Sciatic nerve (tissue), 2 donors: ENCODE results near the gene TAP2. TPM values are rescaled to one million over a fixed set of nuclear protein-coding genes. Genes with fewer than 3 reads are reported as not detected.
A peak's percentile ranks its signal among the peaks of the same experiment; 100 is the strongest.

ENCODE experiments used
- ATAC-seq: fragments of 200-7000 bp; cut with Tn5 transposase; one replicate; pipeline ENCODE4 v1.9.1; 2020; ENCODE audit warnings: mild to moderate bottlenecking, moderate library complexity
- DNase-seq: peaks from one replicate; pipeline ENCODE4 v3.0.0-alpha.2; 2020; ENCODE audit warnings: low spot score
- intact Hi-C: fragments of 100-400 bp; cut with DNase I; formaldehyde crosslinking; loops from one replicate; pipeline ENCODE4 v1.14.2; 2022
- total RNA-seq: library from RNA; stranded (reverse); fragmentation: NEBNext Ultra II Directional; extraction: Animal tissue kit (Norgen Biotek cat#: 25700); gene quantifications from one replicate; pipeline ENCODE4 v1.2.1, GENCODE V29; 2021
- donor health status: DM: no; HTN: no; CAD: no.
- donor health status: DM: no; HTN: no; CAD: no.

Gene TAP2
- total RNA-seq, 1 donor from 2014 or later = 26.3 TPM

DNA sequence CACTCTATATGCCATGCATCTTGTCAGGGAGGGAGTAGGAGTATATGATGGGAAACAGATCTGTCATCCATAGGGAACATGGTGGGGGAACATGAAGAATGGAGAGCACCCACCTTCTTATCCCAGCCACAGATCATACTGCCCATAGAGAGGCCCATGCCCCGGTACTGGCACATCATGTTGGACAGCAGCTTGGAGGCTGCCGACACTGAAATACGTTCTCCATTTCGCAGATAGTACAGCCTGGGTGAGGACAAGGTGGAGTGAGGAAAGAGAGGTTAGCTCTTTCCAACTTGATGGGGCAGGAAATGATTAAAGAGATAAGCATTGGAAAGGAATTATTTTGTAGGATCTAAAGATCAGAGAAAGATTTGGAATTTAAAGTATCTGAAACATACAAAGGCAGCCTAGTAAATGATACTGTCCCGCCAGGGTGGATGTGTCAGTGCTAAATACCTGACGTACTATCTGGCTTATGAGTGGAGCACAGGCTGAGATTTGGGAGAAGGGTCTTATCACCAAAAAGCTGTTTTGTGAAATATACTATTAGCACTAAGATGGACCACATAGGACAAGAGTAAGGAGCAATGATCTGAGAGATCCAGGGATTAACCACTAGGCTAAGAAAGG lies 3.6 kb upstream of the TAP2 start:
- ATAC-seq (no peak), DNase-seq (no peak)
- intact Hi-C loops = no loop called here

DNA sequence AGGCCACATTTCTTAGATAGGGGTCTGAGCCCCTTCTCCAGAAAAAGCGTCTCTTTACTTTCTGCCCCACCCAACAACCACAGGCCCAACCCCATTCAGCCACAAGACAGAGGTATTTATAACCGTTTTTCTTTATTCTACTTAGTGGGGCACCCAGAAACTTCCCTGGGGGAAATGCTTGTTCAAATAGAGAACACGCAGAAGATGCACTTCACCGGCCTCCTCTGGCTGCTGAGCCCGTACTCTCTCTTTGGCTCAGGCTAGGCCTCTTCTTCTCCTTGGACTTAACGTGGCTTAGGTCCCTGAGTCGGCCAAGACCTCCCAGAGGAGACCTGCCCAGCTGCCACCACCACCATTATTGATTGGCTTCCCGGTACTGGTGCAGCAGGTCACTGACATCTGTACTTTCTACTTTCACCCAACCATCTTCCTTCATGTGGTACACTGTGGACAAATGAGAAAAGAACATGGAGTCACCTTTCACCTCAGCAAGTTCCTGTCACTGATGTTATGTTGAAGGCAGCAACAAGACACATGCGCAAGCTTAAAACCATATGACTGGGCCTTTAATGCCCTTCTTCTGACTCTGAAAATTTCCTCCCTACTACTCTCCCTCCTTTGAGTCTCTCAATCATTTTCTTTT lies 2.2 kb upstream of the TAP2 start:
- DNase-seq (no peak), ATAC-seq (no peak)
- intact Hi-C loops = no loop called here

DNA sequence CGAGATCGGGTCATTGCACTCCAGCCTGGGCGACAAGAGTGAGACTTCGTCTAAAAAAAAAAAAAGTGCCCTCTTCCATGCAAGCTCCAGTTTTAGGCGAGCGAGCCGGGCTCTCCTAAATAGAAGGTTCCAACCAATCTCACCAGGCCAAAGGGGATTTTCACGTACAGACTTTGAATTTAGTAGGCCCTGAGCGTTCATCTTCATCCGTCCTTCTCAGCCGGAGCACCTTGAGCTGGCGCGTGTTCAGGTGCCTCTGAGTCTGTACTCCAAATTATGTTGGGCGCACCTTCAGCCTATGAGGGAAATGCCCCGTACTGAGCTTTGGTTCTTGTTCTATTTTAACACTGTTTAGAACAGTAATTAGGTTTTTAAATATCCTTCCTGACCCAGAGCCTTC lies 817 bp upstream of the TAP2 start:
- ATAC-seq (no peak), DNase-seq (no peak)
- intact Hi-C loops = no loop called here

DNA sequence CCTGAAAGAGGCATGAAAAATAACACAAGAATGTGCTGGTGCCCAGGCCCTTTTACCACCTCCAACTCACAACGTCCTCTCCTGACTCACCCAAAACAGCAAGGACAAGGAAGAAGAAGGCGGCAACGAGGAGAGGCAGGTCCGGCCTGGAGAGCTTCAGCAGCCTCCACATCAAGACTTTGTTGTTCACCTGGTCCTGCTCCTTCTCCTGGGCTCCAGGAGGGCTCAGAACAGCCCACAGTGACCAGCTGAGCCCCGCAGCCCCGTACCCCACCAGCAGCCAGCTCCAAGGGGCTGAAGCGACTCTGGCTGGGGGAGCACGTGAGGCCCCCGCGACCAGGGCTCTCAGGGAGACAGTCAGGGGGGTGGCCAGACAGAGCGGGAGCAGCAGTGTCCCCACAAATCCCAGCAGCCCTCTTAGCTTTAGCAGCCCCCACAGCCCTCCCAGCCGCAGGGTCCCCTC lies 857 bp downstream of the TAP2 start:
- ATAC-seq = no peak
- no peak for DNase-seq
- intact Hi-C loops = no loop called here

DNA sequence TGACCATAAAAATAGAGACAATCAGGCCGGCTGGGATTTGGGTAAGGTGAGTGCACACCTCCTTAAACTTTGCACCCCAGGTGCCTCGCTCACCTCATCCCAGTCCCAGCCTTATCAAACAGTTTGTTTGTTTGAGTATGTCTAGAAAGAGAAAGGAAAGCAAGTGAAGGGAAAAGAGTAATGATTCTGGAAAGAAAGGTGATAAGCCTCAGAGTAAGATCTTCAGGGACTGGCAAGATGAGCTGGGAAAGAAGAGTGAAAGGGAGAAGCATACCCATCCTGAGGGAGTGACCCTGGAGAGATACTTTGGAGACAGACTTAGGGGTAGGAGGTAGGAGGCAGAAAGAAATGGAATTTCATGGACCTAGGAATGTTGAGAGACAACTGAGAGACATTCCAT lies 1.7 kb downstream of the TAP2 start:
- ATAC-seq = no peak
- intact Hi-C loops = no loop called here
- DNase-seq = no peak

DNA sequence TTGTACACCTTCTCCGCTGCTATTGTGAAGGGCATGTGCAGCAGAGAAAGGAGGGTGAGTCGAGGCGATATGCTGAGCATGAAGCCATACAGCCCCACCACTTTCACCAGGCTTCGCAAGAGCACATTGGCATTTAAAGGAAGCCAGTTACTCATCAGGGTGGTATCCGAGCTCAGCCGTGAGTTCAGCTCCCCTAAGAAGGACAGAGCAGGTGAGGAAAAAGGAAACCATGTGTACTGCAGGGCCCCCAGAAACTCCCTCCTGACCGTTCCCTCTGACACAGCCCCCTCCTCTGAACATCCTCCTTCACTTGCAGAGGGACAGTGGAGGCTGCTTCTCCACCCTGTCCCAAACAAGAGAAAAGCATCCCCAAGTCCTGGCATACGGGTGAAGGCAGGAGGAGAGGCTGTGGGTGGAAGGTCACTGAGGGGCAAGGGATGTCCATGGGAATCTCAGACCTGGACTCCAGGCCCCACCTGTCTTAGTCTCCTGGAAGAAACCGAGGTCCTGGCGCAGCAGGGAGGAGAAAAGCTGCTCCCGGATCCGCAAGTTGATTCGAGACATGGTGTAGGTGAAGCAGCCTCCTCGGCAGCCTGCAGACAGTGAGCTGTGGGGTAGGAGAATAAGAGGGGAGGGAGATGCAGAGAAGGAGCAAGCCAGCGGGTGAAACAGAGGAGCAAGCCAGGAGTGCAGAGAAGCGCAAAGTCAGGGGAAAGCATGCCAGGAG lies 3.2 kb downstream of the TAP2 start:
- intact Hi-C loops = no loop called here
- DNase-seq = no peak
- ATAC-seq = no peak

DNA sequence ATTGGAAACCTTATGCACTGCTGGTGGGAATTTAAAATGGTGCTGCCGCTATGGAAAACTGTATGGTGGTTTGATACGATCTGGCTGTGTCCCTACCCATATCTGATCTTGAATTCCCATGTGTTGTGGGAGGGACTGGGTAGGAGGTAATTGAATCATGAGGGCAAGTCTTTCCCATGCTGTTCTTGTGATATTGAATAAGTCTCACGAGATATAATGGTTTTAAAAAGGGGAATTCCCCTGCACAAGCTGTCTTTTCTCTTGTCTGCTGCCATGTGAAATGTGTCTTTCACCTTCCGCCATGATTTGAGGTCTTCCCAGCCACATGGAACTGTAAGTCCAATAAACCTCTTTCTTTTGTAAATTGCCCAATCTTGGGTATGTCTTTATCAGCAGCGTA lies 4.9 kb downstream of the TAP2 start:
- ATAC-seq (no peak), DNase-seq (no peak)
- intact Hi-C loops = no loop called here

DNA sequence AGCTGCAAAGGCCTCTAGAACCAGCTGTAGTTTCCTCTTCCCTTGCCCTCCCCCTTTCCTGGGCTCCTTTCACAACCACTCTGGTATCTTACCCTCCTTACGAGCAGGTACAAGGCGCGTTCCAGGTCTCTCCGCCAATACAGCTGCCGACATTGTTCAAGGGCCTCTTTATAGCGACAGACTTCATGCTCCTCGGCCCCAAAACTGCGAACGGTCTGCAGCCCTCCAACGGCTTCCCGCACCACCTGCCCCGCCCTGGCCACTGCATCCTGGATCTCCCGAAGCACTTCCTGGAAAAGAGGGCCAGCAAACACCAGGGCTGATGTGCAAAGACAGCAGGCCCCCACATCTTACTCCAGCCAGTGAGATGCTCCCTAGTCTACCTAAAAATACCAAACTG lies 6.0 kb downstream of the TAP2 start:
- intact Hi-C loops = no loop called here
- no peak for ATAC-seq
- no peak for DNase-seq

DNA sequence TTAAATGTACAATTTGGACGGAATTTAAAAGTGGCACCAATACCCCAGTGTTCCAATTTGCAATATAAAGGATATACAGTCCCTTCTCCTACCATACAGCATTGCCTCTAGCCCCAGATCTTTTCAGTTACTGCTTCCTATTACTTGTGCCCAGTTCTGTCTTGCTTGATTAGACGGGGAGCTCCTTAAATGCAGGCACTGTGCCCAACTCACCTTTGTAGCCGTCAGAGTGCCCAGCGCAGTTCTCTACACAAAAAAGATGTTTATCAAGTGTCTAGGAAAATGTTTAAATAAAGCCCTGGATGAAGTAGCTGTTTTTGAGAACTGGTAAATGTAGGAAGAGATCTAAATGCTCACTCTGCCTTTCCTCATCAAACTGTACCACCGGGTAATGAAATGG lies 7.6 kb downstream of the TAP2 start:
- ATAC-seq (no peak), DNase-seq (no peak)
- intact Hi-C loops = no loop called here

DNA sequence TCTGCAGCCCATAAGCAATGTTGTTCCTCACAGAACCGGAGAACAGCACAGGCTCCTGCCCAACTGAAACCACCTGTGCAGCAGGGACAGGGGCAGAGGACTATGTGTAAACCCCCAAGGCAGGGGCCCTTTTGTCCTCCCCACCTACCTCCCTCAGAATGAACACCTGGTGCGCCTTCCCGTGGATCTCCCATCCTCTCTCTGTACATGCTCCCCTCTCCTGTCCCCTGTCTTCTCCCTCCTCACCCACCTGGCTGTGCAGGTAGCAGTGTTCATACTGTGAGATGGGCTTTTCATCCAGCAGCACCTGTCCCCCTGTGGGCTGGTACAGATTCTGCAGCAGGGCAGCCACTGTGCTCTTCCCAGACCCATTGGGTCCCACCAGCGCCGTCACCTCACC lies 8.5 kb downstream of the TAP2 start:
- no peak for DNase-seq
- intact Hi-C loops = no loop called here
- no peak for ATAC-seq

DNA sequence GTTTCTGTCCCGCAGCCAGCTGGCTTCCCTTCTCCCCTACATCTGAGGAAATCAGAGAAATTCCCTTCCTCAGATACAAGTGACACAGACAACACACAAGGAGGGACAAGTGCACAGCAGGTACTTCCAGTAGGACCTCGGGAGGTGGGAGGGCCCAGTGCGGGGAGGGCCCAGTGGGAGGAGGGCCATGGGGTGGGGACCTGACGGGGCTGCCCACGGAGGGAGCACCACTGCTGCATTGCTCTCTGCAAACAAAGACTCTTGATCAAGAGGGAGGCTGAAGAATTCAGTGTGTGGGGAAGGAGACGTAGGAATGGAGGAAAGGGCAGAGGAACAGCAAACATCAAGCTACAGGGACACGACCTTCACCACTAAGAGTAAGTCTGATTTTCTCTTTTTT lies 9.0 kb downstream of the TAP2 start:
- ATAC-seq (no peak), DNase-seq (no peak)
- intact Hi-C loops = no loop called here

DNA sequence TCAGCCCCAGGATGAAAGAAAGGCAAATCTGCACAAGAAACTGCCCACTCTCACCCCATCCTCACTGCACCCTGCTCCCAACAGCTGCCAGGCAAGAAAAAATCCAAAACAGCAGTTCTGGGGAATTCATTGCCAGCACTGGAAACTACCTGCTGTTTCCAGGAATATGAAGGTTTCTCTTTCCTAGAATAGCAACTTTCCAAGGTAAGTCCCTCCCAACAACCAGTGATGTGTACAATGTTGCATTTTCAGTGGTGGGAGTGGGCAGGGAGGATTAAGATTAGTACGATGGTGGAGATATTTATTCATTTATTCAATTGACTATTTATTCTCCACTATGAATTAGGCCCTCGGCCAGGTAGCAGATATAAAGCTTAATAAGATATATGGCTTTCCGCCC lies 11.5 kb downstream of the TAP2 start:
- ATAC-seq (no peak), DNase-seq (no peak)
- intact Hi-C loops = no loop called here

DNA sequence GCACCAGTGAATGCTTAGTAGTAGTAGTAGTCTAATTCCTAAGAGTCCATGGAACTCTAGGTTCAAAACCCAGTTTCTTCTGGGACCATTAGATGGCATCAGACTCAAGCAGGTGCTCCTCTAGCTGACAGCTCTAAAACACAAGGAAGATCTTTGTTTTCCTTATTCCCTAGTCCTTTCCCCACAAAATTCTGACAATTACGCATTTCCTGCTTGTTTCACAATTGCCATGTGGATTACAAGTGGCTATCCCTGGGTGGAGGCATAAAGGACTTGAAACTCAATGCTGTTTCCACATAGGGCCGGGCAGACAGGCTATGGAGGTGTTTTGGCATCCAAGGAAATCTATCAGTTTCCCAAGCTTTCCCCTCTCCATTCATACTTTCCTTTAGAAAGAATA lies 12.6 kb downstream of the TAP2 start:
- intact Hi-C loops = no loop called here
- DNase-seq (no peak), ATAC-seq (peak; percentile 94)

DNA sequence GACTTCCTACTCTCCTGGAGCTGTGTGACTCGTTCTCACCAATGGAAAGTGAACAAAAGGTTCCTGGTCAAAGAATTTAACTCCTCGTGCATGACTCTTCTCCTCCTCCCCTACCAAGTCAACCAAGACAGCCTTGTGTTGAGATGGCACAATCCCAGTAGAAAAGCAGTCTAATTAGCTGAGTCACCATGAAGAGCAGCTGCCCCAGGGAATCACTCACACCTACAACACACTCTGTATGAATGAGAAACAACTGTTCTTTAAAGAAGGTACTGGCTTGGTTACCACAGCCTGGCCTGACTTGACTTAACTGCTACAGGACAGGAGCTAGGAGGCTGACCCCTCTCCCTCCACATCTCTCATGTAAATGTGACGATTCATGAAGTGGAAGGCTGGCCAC lies 18.8 kb downstream of the TAP2 start:
- DNase-seq (no peak), ATAC-seq (no peak)
- intact Hi-C loops = no loop called here

DNA sequence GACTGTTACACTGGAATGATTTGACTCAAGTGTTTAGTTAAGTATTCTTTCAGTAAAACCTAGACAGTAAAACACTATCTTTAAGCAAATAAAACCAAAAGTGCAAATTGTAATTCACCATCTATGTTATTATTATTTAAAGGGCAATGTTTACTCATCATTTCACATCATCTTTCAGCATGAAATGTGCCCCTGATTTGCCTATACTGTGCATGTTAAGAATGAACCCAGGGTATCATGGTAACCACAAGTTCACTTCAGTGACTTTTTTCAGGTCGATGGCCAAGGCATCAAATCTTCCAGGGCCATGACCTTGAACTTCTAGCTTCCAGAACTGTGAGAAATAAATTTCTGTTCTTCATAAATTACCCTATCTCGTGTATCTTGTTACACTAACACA lies 19.7 kb downstream of the TAP2 start:
- ATAC-seq (no peak), DNase-seq (no peak)
- intact Hi-C loops = no loop called here

DNA sequence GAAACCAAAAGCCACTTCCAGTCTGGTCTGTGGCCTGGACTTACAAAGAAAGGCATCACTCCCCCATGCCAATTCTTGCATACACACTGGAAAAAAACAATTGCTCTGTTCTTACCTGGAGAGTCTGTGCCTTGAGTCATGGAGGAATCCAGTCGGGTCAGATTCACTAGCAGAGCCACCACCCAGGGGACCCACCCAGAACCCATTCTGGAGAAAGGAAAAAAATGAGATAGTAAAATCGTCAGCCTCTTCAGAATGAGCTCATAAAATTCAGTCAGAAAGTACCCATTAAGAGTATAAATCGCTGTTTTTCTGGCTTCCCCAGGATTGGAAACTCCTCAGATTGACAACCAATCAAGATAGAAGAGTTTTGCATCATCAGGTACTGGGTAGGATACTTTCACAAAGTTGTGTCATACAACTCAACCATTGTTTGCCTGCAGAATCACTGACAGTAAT lies 21.8 kb downstream of the TAP2 start, which contains the start of gene HLA-DOB:
TSS of gene HLA-DOB (minus strand) at position 257 of the 459 bp plus-strand sequence. CDS start at position 206, 51 bp downstream.
- ATAC-seq (no peak), DNase-seq (no peak)
- intact Hi-C loops = no loop called here

DNA sequence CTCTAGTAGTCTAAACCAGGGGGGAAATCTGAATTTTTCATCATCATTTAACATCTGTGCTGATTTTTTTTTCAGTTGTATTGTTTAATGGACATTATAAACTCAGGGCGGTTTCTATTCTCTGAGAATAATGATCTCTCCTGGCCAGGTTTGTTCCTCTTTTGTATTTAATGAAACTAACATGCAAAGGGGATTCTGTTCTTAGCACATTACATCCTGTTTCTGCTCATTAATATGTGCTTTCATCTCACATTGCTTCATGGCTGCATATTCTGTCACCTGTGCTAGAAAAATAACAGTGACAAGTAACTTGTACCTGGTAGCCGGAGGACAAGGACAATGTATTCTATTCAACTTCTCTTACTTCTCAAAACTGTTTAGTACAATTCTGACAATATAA lies 22.5 kb downstream of the TAP2 start:
- ATAC-seq = no peak
- no peak for DNase-seq
- intact Hi-C loops = no loop called here

DNA sequence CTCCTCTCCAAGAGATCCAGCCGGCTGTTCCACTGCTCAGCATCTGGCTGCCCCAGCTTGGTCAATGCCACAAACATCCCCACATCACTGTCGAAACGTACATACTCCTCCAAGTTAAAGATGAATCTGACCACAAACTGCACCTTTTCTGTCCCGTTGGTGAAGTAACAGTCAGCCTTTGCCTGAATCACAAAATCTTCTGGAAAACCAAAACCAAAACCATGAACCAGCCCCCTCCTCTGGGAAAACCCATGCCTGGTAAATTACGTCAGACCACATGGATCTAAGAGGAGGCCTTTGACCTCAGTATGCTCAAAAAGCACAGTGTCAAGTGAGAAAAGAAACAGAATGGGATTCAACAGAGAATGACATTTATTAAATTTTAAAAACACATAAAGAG lies 23.4 kb downstream of the TAP2 start:
- no peak for DNase-seq
- ATAC-seq = peak; percentile 87
- intact Hi-C loops = no loop called here

DNA sequence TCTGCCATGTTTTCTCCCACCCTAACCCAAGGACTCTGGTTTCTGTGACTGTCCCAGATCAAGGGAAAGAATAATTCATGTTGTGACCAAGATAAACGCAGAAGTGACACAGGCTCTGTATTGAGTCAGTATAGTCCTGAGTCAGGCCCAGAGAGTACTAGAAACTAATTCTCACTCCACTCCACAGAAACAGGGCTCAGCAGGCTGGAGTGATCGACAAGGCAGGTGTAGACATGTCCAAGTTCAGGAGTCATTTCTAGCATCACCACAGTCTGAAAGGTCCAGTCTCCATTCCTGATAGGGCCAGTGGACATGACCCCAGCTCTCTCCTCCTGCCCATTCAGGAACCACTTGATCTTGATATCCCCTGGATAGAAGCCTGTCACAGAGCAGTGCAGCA lies 24.4 kb downstream of the TAP2 start:
- ATAC-seq = no peak
- DNase-seq = no peak
- intact Hi-C loops = no loop called here

DNA sequence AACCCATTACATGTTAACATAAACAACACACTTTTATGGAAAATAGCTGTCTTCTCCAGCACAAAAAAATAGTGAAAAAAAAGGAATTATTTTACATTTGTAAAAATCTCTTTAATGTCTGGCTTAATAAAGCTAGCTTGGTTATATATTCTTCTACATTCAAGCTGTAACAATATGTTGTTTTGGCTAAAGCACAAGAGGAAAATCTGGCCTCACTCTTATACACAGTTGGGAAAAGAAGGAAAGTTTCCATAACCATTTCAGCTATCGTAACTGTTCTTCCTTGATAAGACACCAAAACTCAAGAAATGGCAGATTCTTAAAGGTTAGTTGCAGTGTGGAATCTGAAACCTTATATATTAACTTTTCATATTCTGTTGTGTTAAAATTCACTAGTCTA lies 29.4 kb downstream of the TAP2 start:
- intact Hi-C loops = no loop called here

More for the DNA sequence above, 29.4 kb downstream of the TAP2 start:
- ATAC-seq = no peak
- DNase-seq = no peak
